ENCODE results near the gene TET3. TPM values are rescaled to one million over a fixed set of nuclear protein-coding genes. Genes with fewer than 3 reads are reported as not detected.

Gene TET3
- total and polyA plus RNA-seq, 4 donors = 4.6 to 26.9 (median 14.6) TPM

- Histone ChIP-seq H3K36me3 (ENCODE audit: control insufficient read depth in 4 of 4, insufficient read depth in 4 of 4, low read length in 4 of 4) (peaks cover 0 to 9% (median 1%) of the 10 kb centered on the region in 4 donors), H3K4me3 (no peak overlapping the region), H3K9me3 (ENCODE audit: control insufficient read depth in 4 of 4, insufficient read depth in 3 of 4, low read length in 3 of 4) (no peaks in the 10 kb centered on the region), H3K9ac (ENCODE audit: insufficient read depth in 1 of 2, low read length in 2 of 2) (no peak overlapping the region), H3K4me1 (ENCODE audit: control insufficient read depth in 5 of 5, insufficient read depth in 5 of 5, low read length in 5 of 5) (peaks cover 0 to 18% (median under 1%) of the 10 kb centered on the region in 5 donors), H3K27ac (ENCODE audit: low read depth in 1 of 2, low read length in 1 of 2) (no peak overlapping the region), H3K27me3 (ENCODE audit: control insufficient read depth in 3 of 3, insufficient read depth in 3 of 3, low read length in 2 of 3) (no peaks in the 10 kb centered on the region)
- DNase-seq (no peak), ATAC-seq (ENCODE audit: insufficient read depth, low FRiP score) (no peak)
- WGBS, 2 donors = 87 to 90% methylated on average over 8 of the region's 8 CpGs
- TF ChIP-seq CTCF (IDR thresholded peaks at IDR 0.05; ENCODE audit: control extremely low read depth, extremely low read depth) = no peak
Measured at GRCh38 chr2:73994178-73994831, 9.6 kb downstream of the TET3 start.

GRCh38 chr2:73995810-73996209 lies 11.1 kb downstream of the TET3 start:
- H3K4me3 ChIP-seq = no peak overlapping the region
- no peak for TF ChIP-seq CTCF (IDR thresholded peaks at IDR 0.05; ENCODE audit: control extremely low read depth, extremely low read depth)
- no peaks in the 10 kb centered on the region for H3K9me3 ChIP-seq (ENCODE audit: control insufficient read depth in 4 of 4, insufficient read depth in 3 of 4, low read length in 3 of 4)
- no peak overlapping the region for H3K9ac ChIP-seq (ENCODE audit: insufficient read depth in 1 of 2, low read length in 2 of 2)
- H3K27me3 ChIP-seq (ENCODE audit: control insufficient read depth in 3 of 3, insufficient read depth in 3 of 3, low read length in 2 of 3) = no peaks in the 10 kb centered on the region
- H3K4me1 ChIP-seq (ENCODE audit: control insufficient read depth in 5 of 5, insufficient read depth in 5 of 5, low read length in 5 of 5) = peaks cover 0 to 31% (median 16%) of the 10 kb centered on the region in 5 donors
- H3K36me3 ChIP-seq (ENCODE audit: control insufficient read depth in 4 of 4, insufficient read depth in 4 of 4, low read length in 4 of 4) = peaks cover 0 to under 1% (median 0%) of the 10 kb centered on the region in 4 donors
- DNase-seq = no peak
- WGBS, 2 donors = 93 to 98% methylated on average over 5 of the region's 5 CpGs
- H3K27ac ChIP-seq (ENCODE audit: low read depth in 1 of 2, low read length in 1 of 2) = no peak overlapping the region
- ATAC-seq (ENCODE audit: insufficient read depth, low FRiP score) = no peak

GRCh38 chr2:73997813-73998212 lies 13.1 kb downstream of the TET3 start:
- Histone ChIP-seq H3K4me1 (ENCODE audit: control insufficient read depth in 5 of 5, insufficient read depth in 5 of 5, low read length in 5 of 5) (peaks cover 0 to 37% (median 26%) of the 10 kb centered on the region in 5 donors), H3K9me3 (ENCODE audit: control insufficient read depth in 4 of 4, insufficient read depth in 3 of 4, low read length in 3 of 4) (no peaks in the 10 kb centered on the region), H3K36me3 (ENCODE audit: control insufficient read depth in 4 of 4, insufficient read depth in 4 of 4, low read length in 4 of 4) (no peaks in the 10 kb centered on the region), H3K4me3 (no peak overlapping the region), H3K27me3 (ENCODE audit: control insufficient read depth in 3 of 3, insufficient read depth in 3 of 3, low read length in 2 of 3) (no peaks in the 10 kb centered on the region), H3K9ac (ENCODE audit: insufficient read depth in 1 of 2, low read length in 2 of 2) (no peak overlapping the region), H3K27ac (ENCODE audit: low read depth in 1 of 2, low read length in 1 of 2) (no peak overlapping the region)
- TF ChIP-seq CTCF (IDR thresholded peaks at IDR 0.05; ENCODE audit: control extremely low read depth, extremely low read depth) = no peak
- DNase-seq = no peak
- ATAC-seq (ENCODE audit: insufficient read depth, low FRiP score) = no peak
- WGBS, 2 donors = 91 to 95% methylated on average over 6 of the region's 6 CpGs

- Histone ChIP-seq H3K4me1 (ENCODE audit: control insufficient read depth in 5 of 5, insufficient read depth in 5 of 5, low read length in 5 of 5) (peaks cover 0 to 34% (median 29%) of the 10 kb centered on the region in 5 donors), H3K9me3 (ENCODE audit: control insufficient read depth in 4 of 4, insufficient read depth in 3 of 4, low read length in 3 of 4) (no peaks in the 10 kb centered on the region), H3K27ac (ENCODE audit: low read depth in 1 of 2, low read length in 1 of 2) (no peak overlapping the region), H3K27me3 (ENCODE audit: control insufficient read depth in 3 of 3, insufficient read depth in 3 of 3, low read length in 2 of 3) (no peaks in the 10 kb centered on the region), H3K9ac (ENCODE audit: insufficient read depth in 1 of 2, low read length in 2 of 2) (no peak overlapping the region), H3K4me3 (no peak overlapping the region), H3K36me3 (ENCODE audit: control insufficient read depth in 4 of 4, insufficient read depth in 4 of 4, low read length in 4 of 4) (no peaks in the 10 kb centered on the region)
- ATAC-seq (ENCODE audit: insufficient read depth, low FRiP score) (no peak), DNase-seq (no peak)
- WGBS, 2 donors = 89 to 91% methylated on average over 8 of the region's 8 CpGs
- TF ChIP-seq CTCF (IDR thresholded peaks at IDR 0.05; ENCODE audit: control extremely low read depth, extremely low read depth) = no peak
Measured at GRCh38 chr2:73998451-73998850, 13.7 kb downstream of the TET3 start.
